Ascending aorta (tissue), 2 donors: ENCODE measurements around the gene SNRPD3. TPM values are rescaled to one million over a fixed set of nuclear protein-coding genes. Genes with fewer than 3 reads are reported as not detected.
A peak's percentile ranks its signal among the peaks of the same experiment; 100 is the strongest.
"Not testable (repeated sequence)": the region's sequence is repeated elsewhere in the genome, so short reads cannot be mapped to it uniquely, and the experiment has no call there.

Source experiments
- DNase-seq, 2 donors: peaks; one replicate each; pipeline ENCODE4 v3.0.0-alpha.2; 2019; ENCODE audit warnings: low spot score in 2 of 2
- H3K27ac ChIP-seq, 2 donors: fragments of 200-600 bp; sonication (generic); one replicate each; pipeline ENCODE4 v1.5.1; 2016 to 2017; ENCODE audit warnings: mild to moderate bottlenecking in 1 of 2
- H3K27me3 ChIP-seq: fragments of 200-600 bp; sonication (generic); one replicate; pipeline ENCODE4 v1.5.1; 2017
- H3K36me3 ChIP-seq, 2 donors: fragments of 200-600 bp; sonication (generic); one replicate each; pipeline ENCODE4 v1.5.1; 2016
- H3K4me1 ChIP-seq, 2 donors: fragments of 200-600 bp; sonication (generic); one replicate each; pipeline ENCODE4 v1.5.1; 2016 to 2017; ENCODE audit warnings: mild to moderate bottlenecking in 1 of 2
- H3K4me3 ChIP-seq, 2 donors: fragments of 200-600 bp; sonication (generic); one replicate each; pipeline ENCODE4 v1.5.1; 2016 to 2017; ENCODE audit warnings: mild to moderate bottlenecking in 1 of 2
- H3K9me3 ChIP-seq, 2 donors: fragments of 200-600 bp; sonication (generic); one replicate each; pipeline ENCODE4 v1.5.1; 2016
- CTCF ChIP-seq, 3 experiments: fragments of 200-600 bp in 2 of 3; fragments of 450-650 bp in 1 of 3; sonication (generic) in 2 of 3; IDR thresholded peaks; one replicate each; pipeline ENCODE4 v1.5.1; 2016 to 2019; ENCODE audit warnings: antibody characterized with exemption in 3 of 3, mild to moderate bottlenecking in 1 of 3, moderate library complexity in 1 of 3
- intact Hi-C: fragments of 100-400 bp; cut with DNase I; formaldehyde crosslinking; loops from one replicate; pipeline ENCODE4 v1.15.1; 2023
- total RNA-seq: library from RNA; depleted of rRNA; stranded (reverse); fragments of >200 nt; gene quantifications from one replicate; pipeline ENCODE4 v1.1.0, GENCODE V29; 2016

Gene SNRPD3
- total RNA-seq, 1 donor from 2014 or later, result 113 TPM

GRCh38 chr22:24525416-24526037 is 30.3 kb upstream of the SNRPD3 start:
- Histone ChIP-seq H3K4me1 (peaks cover 0 to 4% of the 10 kb centered on the region in 2 donors), H3K36me3 (no peaks in the 10 kb centered on the region), H3K4me3 (no peak overlapping the region), H3K27me3 (no peaks in the 10 kb centered on the region), H3K27ac (peak overlapping the region in 1 of 2 donors; percentile 71), H3K9me3 (no peaks in the 10 kb centered on the region)
- intact Hi-C loops, result loop anchor here (2.0 kb wide), 1 partner anchor 103 kb away; no protein-coding TSS in a partner anchor
- DNase-seq, result peak in 1 of 2 donors; percentile 85
- peak; percentile 63 to 84 (median 74) for TF ChIP-seq CTCF (IDR thresholded peaks at IDR 0.05)

GRCh38 chr22:24526191-24526590 is 29.6 kb upstream of the SNRPD3 start:
- no peaks in the 10 kb centered on the region for H3K27me3 ChIP-seq
- H3K9me3 ChIP-seq, result no peaks in the 10 kb centered on the region
- peaks cover 0 to 4% of the 10 kb centered on the region in 2 donors for H3K4me1 ChIP-seq
- TF ChIP-seq CTCF (IDR thresholded peaks at IDR 0.05), result no peak
- H3K4me3 ChIP-seq, result no peak overlapping the region
- H3K27ac ChIP-seq, result no peak overlapping the region
- intact Hi-C loops, result no loop called here
- no peak for DNase-seq
- H3K36me3 ChIP-seq, result no peaks in the 10 kb centered on the region

GRCh38 chr22:24529898-24530297 is 25.9 kb upstream of the SNRPD3 start:
- Histone ChIP-seq H3K36me3 (no peaks in the 10 kb centered on the region), H3K4me1 (peaks cover 0 to 2% of the 10 kb centered on the region in 2 donors), H3K9me3 (no peaks in the 10 kb centered on the region), H3K4me3 (no peak overlapping the region), H3K27me3 (no peaks in the 10 kb centered on the region), H3K27ac (no peak overlapping the region)
- TF ChIP-seq CTCF (IDR thresholded peaks at IDR 0.05), result no peak
- no peak for DNase-seq
- intact Hi-C loops, result no loop called here

GRCh38 chr22:24530968-24531367 is 24.8 kb upstream of the SNRPD3 start:
- H3K27me3 ChIP-seq, H3K27ac ChIP-seq, DNase-seq, H3K9me3 ChIP-seq, H3K4me3 ChIP-seq, H3K36me3 ChIP-seq, intact Hi-C loops, H3K4me1 ChIP-seq: not testable (repeated sequence)

- Histone ChIP-seq H3K27ac (no peak overlapping the region), H3K9me3 (no peaks in the 10 kb centered on the region), H3K27me3 (no peaks in the 10 kb centered on the region), H3K4me1 (no peaks in the 10 kb centered on the region), H3K4me3 (no peak overlapping the region), H3K36me3 (no peaks in the 10 kb centered on the region)
- intact Hi-C loops, result no loop called here
- no peak for DNase-seq
- TF ChIP-seq CTCF (IDR thresholded peaks at IDR 0.05), result no peak
Measured at GRCh38 chr22:24532075-24532474, 23.7 kb upstream of the SNRPD3 start.

- Histone ChIP-seq H3K27me3 (no peaks in the 10 kb centered on the region), H3K9me3 (no peaks in the 10 kb centered on the region), H3K36me3 (peaks cover 12 to 13% of the 10 kb centered on the region in 2 donors), H3K27ac (no peak overlapping the region), H3K4me1 (no peaks in the 10 kb centered on the region), H3K4me3 (no peak overlapping the region)
- intact Hi-C loops, result no loop called here
- DNase-seq, result no peak
- TF ChIP-seq CTCF (IDR thresholded peaks at IDR 0.05), result no peak
Measured at GRCh38 chr22:24535348-24535747, 20.5 kb upstream of the SNRPD3 start.
